Left ventricle myocardium inferior (tissue), 1 donor: ENCODE data around the gene NFKBIL1. TPM values are rescaled to one million over a fixed set of nuclear protein-coding genes. Genes with fewer than 3 reads are reported as not detected.

Experiments
- DNase-seq: peaks from one replicate; pipeline ENCODE4 v3.0.0-alpha.2; 2020
- H3K27ac ChIP-seq: fragments of 200-600 bp; replicated peaks from 2 replicates; pipeline ENCODE4 v1.8.0; 2021
- H3K27me3 ChIP-seq: fragments of 200-600 bp; 2 replicates; pipeline ENCODE4 v1.8.0; 2021; ENCODE audit warnings: low read depth
- H3K36me3 ChIP-seq: fragments of 200-600 bp; 2 replicates; pipeline ENCODE4 v1.8.0; 2021
- H3K4me1 ChIP-seq: fragments of 200-600 bp; 2 replicates; pipeline ENCODE4 v1.8.0; 2021
- H3K4me3 ChIP-seq: fragments of 200-600 bp; 2 replicates; pipeline ENCODE4 v1.8.0; 2021; ENCODE audit warnings: mild to moderate bottlenecking, moderate library complexity
- H3K9me3 ChIP-seq: fragments of 200-600 bp; replicated peaks from 2 replicates; pipeline ENCODE4 v1.8.0; 2021
- intact Hi-C: fragments of 100-400 bp; cut with micrococcal nuclease; formaldehyde crosslinking; loops from one replicate; pipeline ENCODE4 v1.11.0; 2022
- total RNA-seq: library from RNA; stranded (reverse); fragmentation: NEBNext Ultra II Directional; extraction: Animal tissue kit (Norgen Biotek cat#: 25700); gene quantifications from one replicate; pipeline ENCODE4 v1.2.1, GENCODE V29; 2021
- TF ChIP-seq, protein P1 (sequence below): fragments of 200-600 bp; IDR thresholded peaks from 2 replicates; pipeline ENCODE4 v1.8.0; 2021; ENCODE audit warnings: antibody characterized with exemption, mild to moderate bottlenecking, borderline replicate concordance
- donor health status: DM: no; HTN: yes; CAD: no; lungs with severe emphysema.

NFKBIL1 gene
- total RNA-seq, 1 donor from 2014 or later: 11.5 TPM

- Histone ChIP-seq H3K4me1 (peaks cover 47% of the 10 kb centered on the region), H3K9me3 (no peaks in the 10 kb centered on the region), H3K36me3 (peaks cover 85% of the 10 kb centered on the region), H3K4me3 (no peak overlapping the region), H3K27ac (peak overlapping the region; percentile 58), H3K27me3 (no peaks in the 10 kb centered on the region)
- DNase-seq: no peak
- TF ChIP-seq, protein P1, sequence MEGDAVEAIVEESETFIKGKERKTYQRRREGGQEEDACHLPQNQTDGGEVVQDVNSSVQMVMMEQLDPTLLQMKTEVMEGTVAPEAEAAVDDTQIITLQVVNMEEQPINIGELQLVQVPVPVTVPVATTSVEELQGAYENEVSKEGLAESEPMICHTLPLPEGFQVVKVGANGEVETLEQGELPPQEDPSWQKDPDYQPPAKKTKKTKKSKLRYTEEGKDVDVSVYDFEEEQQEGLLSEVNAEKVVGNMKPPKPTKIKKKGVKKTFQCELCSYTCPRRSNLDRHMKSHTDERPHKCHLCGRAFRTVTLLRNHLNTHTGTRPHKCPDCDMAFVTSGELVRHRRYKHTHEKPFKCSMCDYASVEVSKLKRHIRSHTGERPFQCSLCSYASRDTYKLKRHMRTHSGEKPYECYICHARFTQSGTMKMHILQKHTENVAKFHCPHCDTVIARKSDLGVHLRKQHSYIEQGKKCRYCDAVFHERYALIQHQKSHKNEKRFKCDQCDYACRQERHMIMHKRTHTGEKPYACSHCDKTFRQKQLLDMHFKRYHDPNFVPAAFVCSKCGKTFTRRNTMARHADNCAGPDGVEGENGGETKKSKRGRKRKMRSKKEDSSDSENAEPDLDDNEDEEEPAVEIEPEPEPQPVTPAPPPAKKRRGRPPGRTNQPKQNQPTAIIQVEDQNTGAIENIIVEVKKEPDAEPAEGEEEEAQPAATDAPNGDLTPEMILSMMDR: no peak
- intact Hi-C loops: no loop called here
Observed at GRCh38 chr6:31532644-31533454, 14.6 kb upstream of the NFKBIL1 start.

- Histone ChIP-seq H3K4me3 (no peak overlapping the region), H3K4me1 (peaks cover 53% of the 10 kb centered on the region), H3K36me3 (peaks cover 91% of the 10 kb centered on the region), H3K27me3 (no peaks in the 10 kb centered on the region), H3K9me3 (no peaks in the 10 kb centered on the region), H3K27ac (peak overlapping the region; percentile 58)
- DNase-seq: no peak
- intact Hi-C loops: no loop called here
- TF ChIP-seq, protein P1: no peak
Observed at GRCh38 chr6:31533455-31533841, 14.0 kb upstream of the NFKBIL1 start.

- Histone ChIP-seq H3K36me3 (peaks cover 97% of the 10 kb centered on the region), H3K4me1 (peaks cover 59% of the 10 kb centered on the region), H3K9me3 (no peaks in the 10 kb centered on the region), H3K27me3 (no peaks in the 10 kb centered on the region), H3K4me3 (no peak overlapping the region), H3K27ac (no peak overlapping the region)
- no peak for DNase-seq
- TF ChIP-seq, protein P1: no peak
- intact Hi-C loops: no loop called here
Observed at GRCh38 chr6:31534011-31534410, 13.4 kb upstream of the NFKBIL1 start.

DNA sequence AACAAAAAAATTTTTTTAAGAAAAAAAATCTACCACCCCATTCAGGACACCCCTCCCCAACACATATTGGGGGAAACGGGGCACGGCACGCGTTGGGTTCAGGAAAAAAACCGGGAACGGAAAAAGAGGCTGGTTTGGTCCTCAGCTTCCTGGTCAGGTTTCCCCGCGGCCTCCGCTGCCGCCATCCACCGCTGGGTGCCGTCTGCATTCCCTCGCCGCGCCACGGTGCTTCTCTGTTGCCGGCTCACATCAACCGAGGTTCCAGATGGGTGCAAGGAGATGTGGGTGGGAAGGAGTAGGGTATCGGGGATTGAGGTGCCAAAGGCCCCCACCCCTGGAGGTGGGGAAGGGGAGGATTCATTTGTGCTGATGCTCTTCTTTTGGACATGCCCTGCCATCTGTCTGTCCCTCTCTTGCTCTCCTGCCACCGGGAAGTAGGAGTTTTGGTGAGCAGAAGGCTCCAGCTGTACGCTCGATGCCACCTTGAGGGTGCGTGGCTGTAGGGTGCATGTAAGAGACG is 12.8 kb upstream of the NFKBIL1 start:
- intact Hi-C loops: no loop called here
- Histone ChIP-seq H3K27ac (no peak overlapping the region), H3K9me3 (no peaks in the 10 kb centered on the region), H3K27me3 (no peaks in the 10 kb centered on the region), H3K4me1 (peaks cover 62% of the 10 kb centered on the region), H3K36me3 (peaks cover 100% of the 10 kb centered on the region), H3K4me3 (no peak overlapping the region)
- TF ChIP-seq, protein P1: no peak
- DNase-seq: no peak

GRCh38 chr6:31535538-31536324 is 11.7 kb upstream of the NFKBIL1 start:
- no peak overlapping the region for H3K27ac ChIP-seq
- intact Hi-C loops: no loop called here
- H3K4me3 ChIP-seq: no peak overlapping the region
- TF ChIP-seq, protein P1: no peak
- H3K9me3 ChIP-seq: no peaks in the 10 kb centered on the region
- peaks cover 71% of the 10 kb centered on the region for H3K4me1 ChIP-seq
- H3K27me3 ChIP-seq: no peaks in the 10 kb centered on the region
- no peak for DNase-seq
- peaks cover 97% of the 10 kb centered on the region for H3K36me3 ChIP-seq
